ENCODE results near the gene ARHGAP32.
"Not testable (repeated sequence)": the region's sequence is repeated elsewhere in the genome, so short reads cannot be mapped to it uniquely, and the experiment has no call there.

ARHGAP32 gene

GRCh38 chr11:129195682-129196081 lies 3.6 kb upstream of the ARHGAP32 start:
- DNase-seq, result no peak

- no peak for DNase-seq
These were observed 476 bp downstream of the ARHGAP32 start for GRCh38 chr11:129191649-129192048.

- no peak for DNase-seq
These were observed 2.0 kb downstream of the ARHGAP32 start for GRCh38 chr11:129190087-129190486.

- no peak for DNase-seq
These were observed 2.5 kb downstream of the ARHGAP32 start for GRCh38 chr11:129189646-129190045.

GRCh38 chr11:129185082-129185481 lies 7.0 kb downstream of the ARHGAP32 start:
- not testable (repeated sequence) for DNase-seq

- no peak for DNase-seq
These were observed 7.5 kb downstream of the ARHGAP32 start for GRCh38 chr11:129184581-129184980.

- DNase-seq, result no peak
These were observed 24.8 kb downstream of the ARHGAP32 start for GRCh38 chr11:129167315-129167714.

GRCh38 chr11:129163714-129164164 lies 28.4 kb downstream of the ARHGAP32 start:
- DNase-seq, result no peak

- DNase-seq, result not testable (repeated sequence)
These were observed 35.0 kb downstream of the ARHGAP32 start for GRCh38 chr11:129157080-129157479.

GRCh38 chr11:129155745-129156144 lies 36.4 kb downstream of the ARHGAP32 start:
- no peak for DNase-seq

- no peak for DNase-seq
These were observed 43.6 kb downstream of the ARHGAP32 start for GRCh38 chr11:129148487-129148886.

- DNase-seq, result no peak
These were observed 45.9 kb downstream of the ARHGAP32 start for GRCh38 chr11:129146191-129146590.

- no peak for DNase-seq
These were observed 46.8 kb downstream of the ARHGAP32 start for GRCh38 chr11:129145276-129145675.

GRCh38 chr11:129144256-129144655 lies 47.9 kb downstream of the ARHGAP32 start:
- no peak for DNase-seq

GRCh38 chr11:129143335-129143734 lies 48.8 kb downstream of the ARHGAP32 start:
- no peak for DNase-seq

- no peak for DNase-seq
These were observed 50.2 kb downstream of the ARHGAP32 start for GRCh38 chr11:129141748-129142523.

GRCh38 chr11:129131316-129131715 lies 60.8 kb downstream of the ARHGAP32 start:
- DNase-seq, result no peak

- DNase-seq, result not testable (repeated sequence)
These were observed 63.1 kb downstream of the ARHGAP32 start for GRCh38 chr11:129128881-129129620.

- DNase-seq, result no peak
These were observed 73.1 kb downstream of the ARHGAP32 start for GRCh38 chr11:129119036-129119435.

- DNase-seq, result peak; percentile 31
These were observed 74.4 kb downstream of the ARHGAP32 start for GRCh38 chr11:129117595-129118350.

GRCh38 chr11:129115652-129116586 lies 76.2 kb downstream of the ARHGAP32 start:
- no peak for DNase-seq

- no peak for DNase-seq
These were observed 82.4 kb downstream of the ARHGAP32 start for GRCh38 chr11:129109701-129110100.
